Ishikawa (cell line): Measurements from ENCODE around the gene CCNYL1.

Experiments used
- CEBPB ChIP-seq: IDR thresholded peaks from 2 replicates; pipeline ENCODE4 v1.6.1; 2012
- CREB1 ChIP-seq: IDR thresholded peaks from 2 replicates; pipeline ENCODE4 v1.6.1; 2012; ENCODE audit warnings: low read depth
- EGR1 ChIP-seq: IDR thresholded peaks from 2 replicates; pipeline ENCODE4 v1.6.1; 2012
- EP300 ChIP-seq: IDR thresholded peaks from 2 replicates; pipeline ENCODE4 v1.6.1; 2012; ENCODE audit warnings: borderline replicate concordance
- FOXM1 ChIP-seq: IDR thresholded peaks from 2 replicates; pipeline ENCODE4 v1.6.1; 2012; ENCODE audit warnings: low read depth, borderline replicate concordance
- MAX ChIP-seq: IDR thresholded peaks from 2 replicates; pipeline ENCODE4 v1.6.1; 2012
- NFIC ChIP-seq: IDR thresholded peaks from 2 replicates; pipeline ENCODE4 v1.6.1; 2012
- RAD21 ChIP-seq: IDR thresholded peaks from 2 replicates; pipeline ENCODE4 v1.6.1; 2012; ENCODE audit warnings: low read depth
- REST ChIP-seq: IDR thresholded peaks from 2 replicates; pipeline ENCODE4 v1.6.1; 2012; ENCODE audit warnings: low read depth, mild to moderate bottlenecking
- TAF1 ChIP-seq: IDR thresholded peaks from 2 replicates; pipeline ENCODE4 v1.6.1; 2012; ENCODE audit warnings: low read depth, mild to moderate bottlenecking
- TCF12 ChIP-seq: IDR thresholded peaks from 2 replicates; pipeline ENCODE4 v1.6.1; 2012; ENCODE audit warnings: low read depth
- TEAD4 ChIP-seq: IDR thresholded peaks from 2 replicates; pipeline ENCODE4 v1.6.1; 2012
- USF1 ChIP-seq: IDR thresholded peaks from 2 replicates; pipeline ENCODE4 v1.6.1; 2012
- YY1 ChIP-seq: IDR thresholded peaks from 2 replicates; pipeline ENCODE4 v1.6.1; 2012; ENCODE audit warnings: low read depth
- ZBTB7A ChIP-seq: IDR thresholded peaks from 2 replicates; pipeline ENCODE4 v1.6.1; 2012; ENCODE audit warnings: low read depth

The CCNYL1 gene

GRCh38 chr2:207719008-207719407, 7.6 kb downstream of the CCNYL1 start:
- TF ChIP-seq YY1 = no peak
- TF ChIP-seq NFIC = no peak
- no peak for TF ChIP-seq EGR1
- TF ChIP-seq FOXM1 = no peak

- TF ChIP-seq TAF1 (no peak), RAD21 (no peak), USF1 (no peak), EP300 (no peak), CEBPB (no peak), FOXM1 (no peak)
These were observed 9.2 kb downstream of the CCNYL1 start for GRCh38 chr2:207720517-207721187.

- no peak for TF ChIP-seq CEBPB
- no peak for TF ChIP-seq TCF12
- no peak for TF ChIP-seq EGR1
- TF ChIP-seq MAX = no peak
- no peak for TF ChIP-seq TEAD4
- TF ChIP-seq NFIC = no peak
- no peak for TF ChIP-seq RAD21
- no peak for TF ChIP-seq YY1
- no peak for TF ChIP-seq FOXM1
- TF ChIP-seq CREB1 = no peak
- no peak for TF ChIP-seq REST
- TF ChIP-seq ZBTB7A = no peak
These were observed 11.5 kb downstream of the CCNYL1 start for GRCh38 chr2:207722773-207723424.

GRCh38 chr2:207723425-207723787, 12.0 kb downstream of the CCNYL1 start:
- TF ChIP-seq EGR1 = 0 out of 2 replicates have a peak, but pooled peaks have one; percentile 46

- TF ChIP-seq EGR1 (no peak), ZBTB7A (no peak), RAD21 (no peak), FOXM1 (no peak), NFIC (no peak), TAF1 (no peak), TEAD4 (no peak), USF1 (no peak), TCF12 (no peak), YY1 (no peak)
These were observed 12.7 kb downstream of the CCNYL1 start for GRCh38 chr2:207724113-207724512.

GRCh38 chr2:207725873-207726578, 14.6 kb downstream of the CCNYL1 start:
- TF ChIP-seq NFIC (peak; percentile 69), EGR1 (no peak)

GRCh38 chr2:207727261-207727660, 15.8 kb downstream of the CCNYL1 start:
- TF ChIP-seq YY1 (no peak), REST (no peak), EGR1 (no peak), CREB1 (no peak), NFIC (no peak), USF1 (no peak), CEBPB (no peak), EP300 (no peak), TEAD4 (no peak), MAX (no peak), TAF1 (no peak), FOXM1 (no peak), TCF12 (no peak), ZBTB7A (no peak), RAD21 (no peak)
